Measurements from ENCODE around the gene ZIC5.

ZIC5 gene

DNA sequence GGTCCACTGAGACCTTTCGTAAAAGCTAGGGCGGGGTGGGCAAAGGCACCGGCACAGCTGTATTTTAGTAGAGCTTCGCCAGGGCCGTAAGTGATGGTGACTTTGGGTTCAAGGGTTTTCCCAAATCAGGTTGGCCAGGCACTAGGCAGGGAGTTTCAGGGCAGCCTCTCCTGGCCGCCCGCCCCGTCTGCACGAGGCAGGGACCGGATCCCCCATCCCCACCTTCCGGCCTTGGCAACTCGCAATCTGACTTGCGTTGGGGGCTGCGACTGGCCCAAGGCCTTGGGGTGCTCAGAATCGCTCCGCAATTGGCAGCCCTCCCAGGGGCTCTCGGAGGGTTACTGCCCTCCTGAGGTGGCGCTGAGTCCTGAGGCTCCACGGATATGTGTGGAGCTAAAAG is 4.1 kb upstream of the ZIC5 start:
- no peak for DNase-seq

DNA sequence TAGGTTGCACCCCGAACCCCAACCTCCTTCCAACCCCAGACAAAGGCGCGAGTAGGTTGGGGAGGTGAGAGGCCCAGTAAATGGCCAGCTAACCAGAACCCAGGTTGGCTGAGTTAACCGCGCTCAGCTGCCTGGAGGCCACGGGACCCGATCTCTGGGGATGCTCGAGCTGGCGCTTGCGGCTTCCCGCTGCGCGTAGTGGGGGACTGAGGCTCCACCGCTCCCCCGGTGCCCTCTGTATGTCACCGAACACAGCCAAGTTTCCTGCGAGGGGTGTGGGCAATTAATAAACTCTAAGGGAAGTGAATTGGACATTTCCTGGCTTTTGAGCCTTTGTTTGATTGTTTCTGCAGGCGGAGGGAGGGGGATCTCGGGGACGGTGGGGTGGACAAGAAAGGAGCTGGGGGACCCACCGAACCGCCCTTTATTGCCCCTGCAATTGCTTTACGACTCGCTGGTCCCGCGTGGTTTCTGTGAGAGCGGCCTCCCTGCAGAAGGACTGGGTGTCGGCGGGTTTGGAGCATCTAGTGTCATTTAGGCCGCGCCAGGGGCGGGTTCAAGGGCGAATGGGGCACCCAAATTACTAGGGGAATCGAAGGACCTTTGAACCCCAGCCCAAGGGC is 3.5 kb upstream of the ZIC5 start:
- no peak for DNase-seq

DNA sequence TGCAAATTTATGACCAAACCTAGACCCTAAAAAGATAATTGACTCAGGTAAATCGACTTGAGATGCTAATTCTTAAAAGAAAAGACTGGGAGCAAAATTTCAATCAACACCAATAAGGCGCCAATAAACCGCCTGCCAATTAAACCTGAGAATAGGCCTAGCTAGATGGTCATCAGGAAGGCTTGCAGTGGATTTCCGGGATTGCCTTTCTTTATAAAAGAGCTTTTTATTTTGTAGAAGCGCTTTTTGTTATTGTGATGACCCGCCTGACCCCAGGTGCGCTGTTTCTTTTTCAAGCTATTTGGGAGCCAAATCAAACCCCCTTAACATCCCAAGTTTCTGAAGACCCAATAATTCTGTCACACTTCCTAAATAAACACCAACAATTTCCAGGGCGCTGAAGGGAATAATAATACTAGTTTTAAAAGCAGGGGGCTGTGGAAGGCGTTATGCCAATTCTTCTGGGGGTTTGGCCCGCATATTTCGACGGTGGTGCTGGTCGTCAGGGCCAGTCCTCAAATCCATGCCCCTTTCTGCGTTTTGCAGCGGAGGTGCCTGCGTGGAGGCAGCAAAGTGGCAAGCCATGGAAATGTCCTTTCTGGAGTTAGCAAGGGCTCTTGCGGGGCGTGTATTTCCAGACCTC is 2.9 kb upstream of the ZIC5 start:
- no peak for DNase-seq

DNA sequence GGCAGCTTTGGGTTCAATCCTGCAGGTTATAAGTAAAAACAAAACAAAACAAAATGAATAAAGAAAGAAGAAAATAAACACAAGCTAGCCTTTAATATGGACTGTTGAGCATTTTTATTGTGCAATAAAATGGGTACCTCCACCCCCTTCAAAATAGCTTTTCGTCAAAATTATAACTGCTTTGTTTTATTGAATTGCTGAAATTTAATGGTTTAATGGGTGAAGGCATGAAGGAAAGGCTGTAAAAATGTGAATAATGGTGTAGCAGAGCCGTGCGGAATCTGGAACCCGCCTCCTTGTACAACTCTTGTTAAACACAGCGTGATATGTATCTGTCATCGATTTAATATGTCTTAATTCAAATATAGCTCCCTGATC is 2.2 kb upstream of the ZIC5 start:
- DNase-seq, result no peak

DNA sequence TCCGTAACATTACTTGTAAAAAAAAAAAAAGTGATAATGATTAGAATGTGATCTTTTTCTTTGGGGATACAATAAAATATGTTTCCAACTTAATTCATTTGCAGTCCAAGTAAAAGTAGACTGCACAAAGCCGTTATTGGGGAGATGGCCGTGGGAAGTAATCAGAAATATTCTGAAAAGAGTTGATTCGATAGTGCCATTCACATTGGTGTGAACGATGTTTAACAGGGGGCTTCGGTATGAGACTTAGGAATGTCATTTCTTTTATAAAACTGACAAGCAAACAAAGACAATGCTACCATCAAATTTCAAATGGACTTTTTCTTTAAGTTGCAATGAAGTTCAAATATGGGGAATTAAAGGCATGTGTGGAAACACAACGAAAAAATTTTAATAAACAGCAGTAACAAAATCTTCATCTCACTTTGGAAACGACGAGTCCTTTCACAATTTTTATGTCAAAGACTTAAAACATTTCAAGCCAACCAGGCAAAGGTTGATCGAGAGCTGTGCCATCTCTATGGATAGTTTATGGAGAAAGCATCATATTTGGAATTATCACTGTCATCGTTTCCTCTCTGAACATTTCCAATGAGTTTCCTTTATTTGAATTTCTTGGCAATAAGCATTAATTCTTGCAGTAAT is 1.7 kb upstream of the ZIC5 start:
- DNase-seq, result no peak

DNA sequence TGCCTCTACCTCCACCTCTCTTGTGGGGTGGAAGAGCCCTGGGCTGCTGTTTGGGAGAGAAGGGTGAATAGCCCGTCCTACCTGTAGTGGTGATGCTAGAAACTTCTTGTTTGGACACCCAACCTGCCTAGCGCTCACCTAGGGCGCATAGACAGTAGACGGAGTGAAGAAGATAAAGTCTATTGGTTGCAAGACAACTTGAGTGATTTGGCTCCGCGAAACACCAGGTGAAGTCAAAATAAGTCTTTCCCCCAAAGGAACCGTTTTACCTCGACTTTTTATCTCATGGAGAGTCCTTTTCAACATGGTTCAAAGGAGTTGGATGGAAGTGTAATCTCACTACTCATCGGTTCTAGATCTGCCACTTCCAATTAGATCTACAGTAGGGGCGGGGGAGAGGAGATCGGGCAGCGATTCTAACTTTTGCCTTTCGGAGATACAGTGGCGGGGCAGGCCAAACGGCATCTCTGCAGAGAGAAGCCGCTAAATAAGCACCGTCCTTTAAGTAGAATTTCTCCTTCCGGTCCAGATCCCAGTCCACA is 694 bp upstream of the ZIC5 start:
- DNase-seq, result no peak

DNA sequence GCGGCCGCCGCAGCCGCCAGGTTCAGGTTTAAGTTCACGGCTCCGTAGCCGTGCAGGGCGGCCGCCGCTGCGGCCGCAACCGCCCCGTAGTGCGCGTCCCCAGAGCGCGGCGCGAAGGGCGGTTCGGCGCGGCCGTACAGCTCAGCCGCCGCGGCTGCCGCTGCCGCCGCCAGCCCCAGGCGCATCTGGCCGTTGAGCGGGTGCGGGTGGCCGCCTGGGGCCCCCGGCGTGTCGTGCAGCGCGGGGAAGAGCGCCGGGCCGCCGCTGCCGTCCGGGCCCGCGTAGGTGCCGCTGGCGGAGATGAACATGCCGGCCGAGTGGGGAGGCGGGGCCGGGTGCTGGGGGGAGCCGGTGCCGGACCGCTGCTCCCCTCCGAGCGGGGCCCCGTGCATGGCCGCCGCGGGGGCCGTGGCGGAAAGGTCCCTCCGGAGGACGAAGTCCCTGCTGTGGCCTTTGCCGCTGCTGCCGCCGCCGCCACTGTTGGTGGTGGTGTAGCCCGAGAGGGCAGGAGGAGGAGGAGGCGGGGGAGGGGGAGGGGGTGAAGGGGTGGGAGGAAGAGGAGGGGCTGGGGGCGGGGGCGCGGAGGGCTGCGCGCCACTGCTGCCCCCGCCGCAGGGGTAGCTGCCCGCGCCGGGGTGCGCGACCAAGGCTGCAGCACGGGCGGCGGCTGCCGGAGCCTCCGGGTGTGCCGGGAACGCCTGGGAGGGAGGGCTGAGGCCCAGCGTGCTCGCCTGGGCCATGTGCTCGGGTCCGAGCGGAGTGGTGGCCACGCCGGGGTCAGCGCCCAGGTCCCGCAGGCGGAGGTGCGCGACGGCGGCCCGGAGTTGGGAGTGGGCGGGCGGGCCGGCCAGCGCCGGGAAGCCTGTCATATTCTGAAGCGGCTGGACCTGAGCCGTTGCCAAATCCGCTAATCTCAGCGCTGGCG is 654 bp downstream of the ZIC5 start:
- DNase-seq, result peak; percentile 27

DNA sequence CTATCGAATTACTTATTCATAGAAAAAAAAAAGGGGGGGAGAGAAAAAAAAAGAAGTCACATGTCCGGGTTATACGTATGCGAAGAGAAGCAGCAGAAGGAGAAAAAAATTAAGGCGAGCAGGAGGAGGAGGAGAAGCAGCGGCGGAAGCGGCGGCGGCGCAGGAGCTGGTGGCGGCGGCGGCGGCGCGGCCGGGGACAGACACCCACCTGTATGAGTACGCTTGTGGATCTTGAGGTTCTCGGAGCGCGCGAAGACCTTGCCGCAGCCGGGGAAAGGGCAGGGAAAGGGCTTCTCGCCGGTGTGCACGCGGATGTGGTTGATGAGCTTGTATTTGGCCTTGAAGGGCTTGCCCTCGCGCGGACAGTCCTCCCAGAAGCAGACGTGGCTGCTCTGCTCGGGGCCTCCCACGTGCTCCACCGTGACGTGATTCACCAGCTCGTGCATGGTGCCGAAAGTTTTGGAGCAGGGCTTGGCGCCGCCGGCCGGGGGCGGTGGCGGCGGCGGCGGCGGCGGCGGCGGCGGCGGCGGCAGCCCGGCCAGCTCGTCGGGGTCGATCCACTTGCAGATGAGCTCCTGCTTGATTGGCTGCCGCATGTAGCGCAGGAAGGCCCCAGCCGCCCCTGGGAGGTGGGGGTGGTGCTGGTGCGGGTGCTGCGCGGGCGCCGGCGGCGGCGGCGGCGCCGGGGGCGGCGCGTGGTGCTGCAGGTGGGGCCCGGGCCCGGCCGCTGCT is 1.5 kb downstream of the ZIC5 start:
- peak; percentile 54 for DNase-seq

DNA sequence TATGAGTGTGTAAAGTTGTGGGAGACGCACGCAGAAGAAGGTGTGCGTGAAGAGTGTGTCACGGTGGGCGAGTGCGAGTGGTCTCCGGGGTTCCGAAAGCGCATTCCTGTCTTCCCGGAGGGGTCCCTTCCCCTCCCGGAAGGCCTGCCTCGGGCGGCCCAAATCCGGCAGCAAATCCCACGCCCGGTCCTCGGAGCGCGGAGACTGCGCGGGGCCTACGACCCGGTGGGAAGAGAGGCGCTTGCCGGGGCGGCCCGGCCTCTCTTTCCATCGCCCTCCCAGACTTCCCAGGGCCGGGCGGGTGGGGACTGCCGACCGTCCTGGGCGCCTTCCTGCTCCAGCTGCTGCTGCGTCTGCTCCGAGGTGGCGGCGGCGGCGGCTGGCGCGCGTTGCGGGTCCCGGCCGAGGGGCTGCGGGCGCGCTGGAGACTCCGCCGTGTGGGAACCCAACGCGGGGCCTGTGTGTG is 2.1 kb downstream of the ZIC5 start:
- no peak for DNase-seq

DNA sequence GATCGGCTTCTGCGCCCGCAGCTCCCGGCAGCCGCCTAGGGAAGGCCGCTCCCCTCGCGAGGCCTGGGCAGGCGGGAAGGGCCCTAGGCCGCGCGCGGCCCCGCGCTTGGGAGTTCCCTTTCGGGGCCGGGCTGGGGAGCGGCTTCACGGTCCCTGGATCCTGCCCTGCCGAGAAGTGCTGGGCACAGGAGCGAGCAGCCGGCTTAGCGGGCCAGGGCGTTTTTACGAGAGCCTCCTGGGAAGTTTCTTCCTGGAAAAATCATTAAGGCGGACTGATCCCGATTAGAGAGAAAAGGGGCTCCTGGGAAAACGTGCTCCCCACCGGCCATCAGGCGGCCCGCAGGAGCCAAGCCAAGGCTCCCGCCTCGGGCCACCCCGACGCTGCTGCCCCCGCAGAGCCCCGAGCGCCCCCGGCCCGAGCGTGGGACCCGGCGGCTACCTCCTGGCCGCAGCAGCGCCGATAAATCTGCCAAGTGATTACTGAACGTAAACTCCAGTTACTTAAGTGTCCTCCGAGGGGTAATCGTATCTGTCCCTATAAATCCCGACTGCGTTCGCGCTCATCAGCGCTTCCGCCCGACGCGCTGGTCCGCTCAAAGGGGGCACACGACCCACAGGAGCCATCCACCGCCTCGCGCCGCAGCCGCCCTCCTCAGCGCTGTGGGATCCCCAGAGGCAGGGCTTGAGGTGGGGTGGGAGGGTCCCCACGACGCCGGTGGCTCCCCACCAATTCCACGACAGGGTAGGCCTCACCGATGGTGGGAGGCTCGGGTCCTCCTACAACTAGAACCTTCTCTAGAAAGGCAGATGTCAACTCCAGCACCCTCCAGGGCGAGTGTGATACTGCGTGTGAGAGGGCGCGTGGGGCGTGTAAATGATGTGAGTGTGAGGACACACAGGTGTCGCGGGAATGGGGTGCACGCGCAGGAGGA is 2.8 kb downstream of the ZIC5 start:
- DNase-seq, result peak; percentile 27

DNA sequence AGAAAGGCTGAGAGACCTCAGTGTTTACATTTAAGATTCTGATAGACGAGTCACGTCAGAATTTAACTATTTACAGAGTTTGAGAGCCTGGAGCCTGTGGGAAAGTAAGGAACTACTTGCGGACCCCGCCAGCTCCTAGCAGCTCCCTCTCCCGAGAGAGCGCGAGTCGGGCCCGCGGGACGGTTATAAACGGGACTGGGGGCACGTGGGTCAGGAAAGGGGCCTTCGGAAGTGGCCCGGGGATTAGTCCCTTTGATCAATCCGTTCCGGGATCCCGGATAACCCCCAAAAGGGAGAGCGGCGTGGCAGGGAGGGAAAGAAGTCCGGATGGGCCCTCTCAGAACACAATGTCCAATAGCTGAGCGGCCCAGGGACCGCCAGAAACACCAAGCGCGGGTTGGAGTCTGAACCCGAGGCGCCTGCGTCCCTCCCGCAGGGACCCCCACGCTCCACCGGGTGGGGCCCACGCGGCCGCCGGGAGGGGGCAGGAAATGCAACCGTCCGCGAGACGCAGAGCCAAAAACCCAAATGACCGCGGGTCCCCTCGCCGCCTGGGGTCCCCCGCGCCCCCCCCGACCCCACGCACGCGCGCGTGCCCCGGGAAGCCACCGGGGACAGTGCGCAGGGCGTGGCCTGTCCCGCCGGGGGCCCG is 3.6 kb downstream of the ZIC5 start:
- no peak for DNase-seq

DNA sequence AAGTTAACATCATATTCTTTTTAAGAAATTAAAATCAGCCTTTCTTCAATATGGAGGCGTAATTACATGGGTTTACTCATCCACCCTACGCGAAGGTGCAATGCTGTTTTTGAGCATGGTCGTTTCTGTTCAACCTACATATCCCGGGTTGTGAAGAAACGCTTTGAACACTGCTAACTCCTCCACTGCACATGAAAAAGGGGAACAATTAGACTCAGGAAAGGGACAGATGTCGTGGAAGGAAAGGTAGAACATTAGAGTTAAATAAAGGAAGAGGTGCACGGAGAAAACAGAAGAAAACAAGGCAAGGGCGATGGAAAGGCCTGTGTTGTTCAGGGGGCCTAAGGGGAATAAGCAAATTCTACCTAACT is 4.1 kb downstream of the ZIC5 start:
- DNase-seq, result no peak

DNA sequence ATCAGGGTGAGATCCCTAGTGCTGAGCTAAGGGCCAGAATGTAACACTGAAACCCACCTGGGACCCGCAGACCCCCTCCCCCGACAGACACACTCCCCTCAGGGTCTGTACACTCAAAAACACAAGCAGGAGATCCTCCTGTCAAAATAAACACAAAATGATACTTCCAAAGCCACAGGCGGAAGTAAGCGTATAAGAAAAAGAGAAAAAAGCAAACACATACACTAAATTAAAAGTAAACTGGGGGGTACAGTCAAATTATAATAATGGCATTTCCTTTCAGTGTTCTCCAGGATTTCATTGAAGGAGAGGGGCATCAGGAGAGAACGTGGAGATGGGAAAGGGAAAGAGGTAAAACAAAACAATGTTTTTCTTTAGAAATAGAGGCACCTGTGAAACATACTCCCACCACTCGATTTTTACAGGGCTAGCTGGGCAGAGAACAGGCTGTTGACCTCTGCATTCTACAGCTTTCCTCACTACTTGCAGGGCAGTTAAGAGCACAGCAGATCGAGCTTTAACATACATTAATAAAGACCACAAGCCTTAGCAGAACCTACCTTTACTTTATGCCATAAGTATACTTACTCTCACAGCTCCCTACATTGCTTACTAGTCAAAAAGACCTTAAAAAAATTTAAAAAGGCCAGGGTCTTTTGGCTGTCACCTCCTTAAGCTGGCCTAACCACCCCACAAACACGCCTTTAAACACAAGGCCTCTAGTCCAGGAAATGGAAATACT is 5.3 kb downstream of the ZIC5 start:
- no peak for DNase-seq

DNA sequence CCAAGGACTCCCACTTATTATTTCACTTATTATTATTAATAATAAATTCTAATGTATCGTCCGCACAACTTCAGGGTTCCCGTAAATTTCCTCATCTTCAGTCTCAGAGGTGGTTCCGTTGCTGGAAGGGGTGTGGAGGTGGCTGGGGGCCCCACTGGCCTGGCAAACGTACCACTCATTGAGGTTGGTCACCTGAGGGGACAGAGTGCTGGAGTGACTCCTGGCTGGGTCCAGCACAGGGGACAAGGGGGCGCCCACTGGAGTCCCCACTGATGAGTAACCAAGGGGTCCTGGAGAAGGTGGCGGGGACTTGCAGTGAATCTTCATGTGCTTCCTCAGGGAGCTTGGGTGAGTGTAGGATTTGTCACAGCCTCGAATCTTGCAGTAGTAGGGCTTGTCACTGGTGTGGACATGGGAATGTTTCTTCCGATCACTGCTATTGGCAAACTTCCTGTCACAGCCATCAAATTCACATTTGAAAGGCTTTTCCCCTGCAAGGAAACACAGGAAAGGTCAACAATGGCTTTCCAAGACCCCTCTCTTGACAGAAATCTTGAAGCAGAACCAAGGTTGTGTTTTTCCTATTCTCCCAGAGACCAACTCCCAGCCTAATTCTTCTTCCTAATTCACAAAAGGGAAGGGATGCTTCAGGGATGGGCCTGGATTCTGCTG is 6.1 kb downstream of the ZIC5 start:
- DNase-seq, result no peak

DNA sequence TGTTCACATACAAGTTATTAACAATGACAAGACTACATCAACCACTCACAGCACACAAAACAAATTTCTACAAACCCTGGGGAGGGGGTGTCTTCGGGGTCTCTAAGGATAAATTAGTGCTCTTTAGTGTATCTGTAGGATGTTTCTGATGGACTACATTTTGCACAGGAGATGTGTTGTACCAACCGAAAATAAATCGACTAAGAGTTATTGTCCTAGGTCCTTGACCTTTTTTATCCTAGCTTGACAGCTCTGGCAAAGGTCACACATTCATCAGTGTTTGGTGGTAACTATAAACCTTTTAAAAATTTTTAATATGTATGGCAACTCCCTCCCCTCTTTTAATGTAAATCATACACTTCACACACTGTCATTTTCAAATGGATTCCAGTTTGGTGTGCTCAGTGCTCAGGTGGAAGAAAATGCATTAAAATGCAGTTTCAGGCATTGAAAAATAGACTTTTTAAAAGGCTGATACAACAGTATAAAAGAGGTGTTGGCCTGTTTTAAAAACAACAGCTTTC is 7.7 kb downstream of the ZIC5 start:
- DNase-seq, result no peak

DNA sequence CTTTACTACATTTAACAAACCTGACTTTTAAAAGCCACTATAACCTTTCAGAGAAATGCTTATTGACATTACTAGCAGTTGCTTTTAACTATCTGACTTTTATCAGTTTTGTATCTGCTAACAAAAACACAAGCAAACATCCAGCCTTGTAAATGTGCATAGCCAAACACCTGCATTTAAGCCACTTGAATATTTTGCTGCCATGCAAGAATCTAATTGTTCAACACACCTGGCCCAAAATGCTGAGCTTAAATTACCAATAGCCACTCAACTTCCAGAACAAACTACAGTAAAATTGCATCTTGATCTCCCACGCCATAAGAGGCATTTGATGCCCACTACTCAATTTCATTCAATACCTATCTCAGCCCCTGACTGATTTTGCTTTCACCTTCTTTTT is 9.3 kb downstream of the ZIC5 start:
- DNase-seq, result no peak

DNA sequence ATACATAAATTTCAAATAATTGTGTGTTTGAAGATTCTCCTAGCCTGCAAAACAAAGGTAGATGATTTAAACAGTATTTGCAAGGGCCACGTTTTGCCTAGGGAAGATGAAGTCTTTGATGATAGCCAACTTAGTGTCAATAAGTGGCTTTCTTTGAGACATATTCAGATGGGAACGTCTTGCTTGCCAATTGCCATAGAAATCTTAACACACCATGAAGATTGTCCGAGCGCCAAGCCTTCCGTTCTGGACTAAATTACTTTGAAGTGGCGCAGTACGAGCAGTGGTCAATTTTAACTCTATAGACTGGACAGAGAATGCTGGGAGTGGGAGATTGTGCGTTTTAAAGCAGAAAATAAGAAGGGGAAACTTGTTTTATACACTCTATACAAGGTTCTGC is 9.9 kb downstream of the ZIC5 start:
- no peak for DNase-seq

DNA sequence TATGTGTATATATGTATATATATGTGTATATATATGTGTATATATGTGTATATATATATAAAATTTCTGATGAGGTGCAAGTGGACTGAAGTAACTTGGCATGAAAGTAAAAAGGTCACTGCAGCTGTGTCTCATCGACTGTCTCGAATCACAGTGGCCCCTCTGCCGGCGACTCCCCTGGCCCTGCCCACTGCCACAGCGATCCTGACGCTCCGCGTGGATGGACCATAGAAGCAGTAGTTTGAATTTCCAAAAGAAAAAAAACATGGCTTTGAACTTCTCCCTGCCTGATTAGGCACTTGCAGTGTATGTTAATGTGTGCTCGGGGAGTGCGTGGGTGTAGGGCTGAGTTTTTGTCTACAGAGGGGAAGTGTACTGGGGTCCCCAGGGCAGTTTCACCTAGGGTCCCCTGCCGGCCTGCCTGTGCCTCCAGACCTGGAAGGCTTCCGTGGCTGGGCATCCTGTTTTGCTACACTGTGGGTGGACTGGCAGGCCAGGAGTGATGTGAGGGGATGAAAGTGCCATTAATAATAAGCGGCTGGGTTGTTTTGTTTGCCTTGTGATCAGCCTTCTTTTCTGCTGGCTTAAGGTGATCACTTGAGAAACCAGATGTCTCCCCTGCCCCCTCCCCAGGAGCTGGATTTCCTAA is 10.8 kb downstream of the ZIC5 start:
- no peak for DNase-seq
